GM18907 (cell line): Measurements from ENCODE around the gene TENT5C.

Source experiments
- ATAC-seq: cut with Tn5 transposase; IDR thresholded peaks from one replicate; pipeline ENCODE4 v1.9.1; 2021; ENCODE audit warnings: mild to moderate bottlenecking, moderate library complexity; ENCODE audit not compliant: unreplicated experiment

The TENT5C gene

DNA sequence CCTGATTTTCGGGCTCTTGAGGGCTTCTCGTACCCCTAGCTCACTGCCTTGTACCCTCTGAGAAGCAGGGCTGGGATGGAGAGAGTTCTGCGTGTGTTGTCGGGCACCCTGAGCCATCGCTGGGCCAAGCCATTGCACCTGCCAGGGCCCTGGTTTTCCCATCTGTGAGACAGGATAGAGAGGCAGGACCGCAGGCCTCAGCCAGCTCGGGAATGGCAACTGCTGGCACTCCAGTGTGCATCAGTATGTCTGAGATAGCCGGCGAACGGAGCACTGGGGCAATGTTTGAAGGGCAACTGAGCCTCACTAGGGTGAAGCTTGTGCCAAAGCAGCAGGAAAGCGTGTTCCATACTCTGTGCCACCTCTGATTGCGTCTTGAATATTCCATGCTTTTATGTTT, 66.9 kb downstream of the TENT5C start:
- ATAC-seq, result no peak

DNA sequence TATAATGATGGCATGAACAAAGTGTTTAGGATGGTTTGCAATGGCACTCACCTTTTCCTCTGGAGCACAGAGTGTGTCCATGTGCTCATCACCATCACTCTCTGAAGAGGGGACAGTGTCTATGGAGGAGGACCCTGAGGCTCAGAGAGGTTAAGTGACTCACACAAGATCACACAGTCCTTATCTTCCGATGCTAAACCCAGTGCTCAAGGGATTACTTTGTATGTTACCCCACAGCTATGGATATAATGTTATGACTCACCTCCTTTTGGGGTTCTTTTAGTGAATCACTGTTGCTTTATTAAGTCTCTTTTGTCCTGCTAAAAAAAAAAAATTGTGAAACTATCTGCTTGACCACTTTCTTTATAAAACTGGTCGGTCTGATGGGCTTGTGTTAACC, 67.6 kb downstream of the TENT5C start:
- no peak for ATAC-seq

DNA sequence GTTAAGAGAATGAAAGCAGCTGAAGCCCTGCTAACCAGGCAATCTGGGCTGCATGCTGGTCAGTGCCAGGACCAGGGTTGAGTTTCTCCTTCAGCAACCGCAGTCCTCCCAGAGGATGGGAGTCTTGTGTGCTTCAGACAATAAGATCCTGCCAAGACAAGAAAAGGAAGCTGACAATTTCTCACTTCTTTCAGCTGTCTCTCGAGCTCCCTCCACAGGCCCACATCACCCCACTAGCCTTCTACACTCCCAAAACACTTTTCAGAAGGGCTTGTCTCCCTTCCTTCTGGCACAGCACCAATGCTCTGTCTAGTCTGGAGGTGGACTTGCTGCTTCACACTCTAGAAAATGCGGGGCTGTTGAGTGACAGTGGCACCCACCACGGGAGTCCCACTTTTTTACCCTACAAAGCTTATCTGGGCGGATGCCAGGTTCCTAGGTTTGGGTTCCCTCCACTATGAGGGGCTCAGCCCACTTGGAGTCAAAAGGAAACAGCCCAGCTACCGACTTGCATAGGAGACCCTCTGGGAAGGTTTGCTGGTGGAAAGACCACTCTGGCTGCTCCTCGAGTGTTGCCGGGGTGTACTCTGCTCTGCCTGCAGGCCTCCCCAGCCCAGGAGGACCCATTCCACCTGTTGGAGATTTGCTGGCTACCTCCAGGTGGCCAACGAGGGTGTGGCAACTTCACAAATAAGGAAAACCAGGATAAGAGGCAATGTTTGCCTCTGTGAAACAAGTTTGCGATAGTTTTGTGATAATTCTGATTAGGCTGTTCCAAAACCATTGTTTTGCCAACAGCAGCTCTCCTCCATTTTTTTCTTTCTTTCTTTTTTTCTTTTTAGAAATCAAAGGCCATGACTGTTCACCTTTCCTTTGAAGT, 68.9 kb downstream of the TENT5C start:
- peak; percentile 65 for ATAC-seq

DNA sequence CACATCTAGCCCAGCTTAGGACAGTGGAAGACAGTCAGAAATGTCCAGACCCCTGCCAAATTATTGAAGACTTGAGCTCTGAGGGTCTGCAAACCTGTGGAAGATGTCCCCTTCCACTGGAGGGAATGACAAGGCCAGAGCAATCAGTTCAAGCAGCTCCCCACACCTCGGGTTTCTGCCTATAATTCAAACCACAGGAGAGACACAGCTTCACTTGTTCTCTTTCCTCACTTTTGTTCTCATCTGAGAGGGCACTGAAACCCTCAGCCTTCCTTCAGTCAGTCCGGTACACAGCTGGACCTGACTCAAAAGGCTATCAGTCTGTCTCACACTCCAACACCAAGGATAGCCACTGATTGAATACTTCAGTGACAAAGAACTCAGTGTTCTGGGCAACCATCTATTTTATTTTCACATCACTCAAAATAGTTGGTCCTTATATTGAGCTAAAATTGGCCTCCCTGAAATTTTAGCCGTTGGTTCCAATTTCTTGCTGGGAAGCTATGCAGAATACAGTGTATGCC, 70.1 kb downstream of the TENT5C start:
- ATAC-seq, result no peak

DNA sequence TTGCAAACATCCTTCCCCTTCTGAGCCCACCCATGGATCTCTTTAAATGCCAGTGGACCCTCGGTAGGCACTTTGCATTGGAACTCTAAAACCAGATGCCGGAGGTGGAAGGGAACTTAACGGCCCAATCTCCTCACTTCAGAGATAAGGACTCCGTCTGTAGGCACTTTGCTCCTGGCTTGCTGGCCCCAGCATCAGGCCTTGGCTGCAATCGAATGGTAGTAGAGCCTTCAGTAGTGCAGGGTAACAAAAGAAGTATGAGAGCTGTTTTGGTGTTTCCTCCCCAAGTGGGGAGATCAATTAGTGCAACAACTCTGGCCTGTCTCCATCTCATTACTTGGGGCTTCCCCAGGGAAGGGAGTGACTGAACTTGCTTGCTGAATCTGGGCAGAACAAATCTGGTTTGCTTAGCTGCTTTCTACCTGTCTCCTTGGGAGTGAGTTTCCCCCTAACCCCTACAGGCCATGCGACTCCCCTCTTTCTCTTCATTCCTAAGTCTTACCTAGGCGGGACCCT, 70.8 kb downstream of the TENT5C start:
- ATAC-seq, result no peak
